Left lung (tissue), 10 donors: ENCODE data around the gene SLC9A3. TPM values are rescaled to one million over a fixed set of nuclear protein-coding genes. Genes with fewer than 3 reads are reported as not detected.

Source experiments
- ATAC-seq: fragments of 200-7000 bp; cut with Tn5 transposase; one replicate; pipeline ENCODE4 v1.9.1; 2020; ENCODE audit warnings: moderate library complexity
- DNase-seq, 4 donors: peaks; one replicate each; pipeline ENCODE4 v3.0.0-alpha.2; 2013 to 2020
- H3K27ac ChIP-seq, 2 donors: fragments of 200-600 bp; sonication (generic) in 1 of 2; one replicate each; pipeline versions ENCODE4 v1.5.0 to v1.8.0; 2020 to 2021
- H3K27me3 ChIP-seq, 2 donors: fragments of 200-600 bp; sonication (generic) in 1 of 2; one replicate each; pipeline versions ENCODE4 v1.5.0 to v1.8.0; 2020 to 2021
- H3K36me3 ChIP-seq, 2 donors: fragments of 200-600 bp; sonication (generic) in 1 of 2; one replicate each; pipeline versions ENCODE4 v1.5.0 to v1.8.0; 2020 to 2021
- H3K4me1 ChIP-seq, 2 donors: fragments of 200-600 bp; one replicate each; pipeline ENCODE4 v1.8.0; 2021
- H3K4me3 ChIP-seq, 2 donors: fragments of 200-600 bp; sonication (generic) in 1 of 2; one replicate each; pipeline versions ENCODE4 v1.5.0 to v1.8.0; 2020 to 2021; ENCODE audit warnings: mild to moderate bottlenecking in 1 of 2
- H3K9me3 ChIP-seq, 2 donors: fragments of 200-600 bp; sonication (generic) in 1 of 2; one replicate each; pipeline versions ENCODE4 v1.5.0 to v1.8.0; 2020 to 2021
- CTCF ChIP-seq, 2 donors: fragments of 200-600 bp; sonication (generic) in 1 of 2; IDR thresholded peaks; one replicate each; pipeline versions ENCODE4 v1.5.0 to v1.8.0; 2021; ENCODE audit warnings: antibody characterized with exemption in 2 of 2
- intact Hi-C, 2 donors: fragments of 100-400 bp; cut with DNase I; formaldehyde crosslinking; loops; one replicate each; pipeline versions ENCODE4 v1.11.2 to v1.14.2; 2022
- polyA plus RNA-seq, 6 donors: library from polyadenylated mRNA; unstranded; fragments of 120-200 nt; gene quantifications; one replicate each; pipeline ENCODE4 v1.2.1, GENCODE V29; 2013; ENCODE audit not compliant: insufficient read length in 6 of 6
- total RNA-seq, 2 donors: library from RNA; stranded (reverse); fragmentation: NEBNext Ultra II Directional; extraction: Animal tissue kit (Norgen Biotek cat#: 25700); gene quantifications; one replicate each; pipeline ENCODE4 v1.2.1, GENCODE V29; 2021
- donor health status: DM: no; HTN: yes; CAD: no.
- donor health status: DM: no; HTN: no; CAD: no.

SLC9A3 gene
- total and polyA plus RNA-seq, 8 donors: 0.99 to 4.3 (median 2.9) TPM

GRCh38 chr5:499233-500209 is 24.7 kb downstream of the SLC9A3 start:
- intact Hi-C loops: no loop called here
- DNase-seq (no peak), ATAC-seq (no peak)
- Histone ChIP-seq H3K27ac (no peak overlapping the region), H3K9me3 (no peaks in the 10 kb centered on the region), H3K4me3 (no peak overlapping the region), H3K36me3 (no peaks in the 10 kb centered on the region), H3K27me3 (peaks cover 14 to 90% of the 10 kb centered on the region in 2 donors), H3K4me1 (no peaks in the 10 kb centered on the region)
- no peak for TF ChIP-seq CTCF (IDR thresholded peaks at IDR 0.05)

- DNase-seq (no peak), ATAC-seq (no peak)
- Histone ChIP-seq H3K9me3 (no peaks in the 10 kb centered on the region), H3K36me3 (no peaks in the 10 kb centered on the region), H3K4me3 (no peak overlapping the region), H3K27me3 (peaks cover 14 to 93% of the 10 kb centered on the region in 2 donors), H3K27ac (no peak overlapping the region), H3K4me1 (no peaks in the 10 kb centered on the region)
- intact Hi-C loops: no loop called here
- no peak for TF ChIP-seq CTCF (IDR thresholded peaks at IDR 0.05)
Measured at GRCh38 chr5:497871-498509, 26.3 kb downstream of the SLC9A3 start.

- no peak for DNase-seq
- H3K27ac ChIP-seq: no peak overlapping the region
- no peaks in the 10 kb centered on the region for H3K9me3 ChIP-seq
- H3K27me3 ChIP-seq: peaks cover 14 to 93% of the 10 kb centered on the region in 2 donors
- intact Hi-C loops: no loop called here
- H3K4me3 ChIP-seq: no peak overlapping the region
- no peaks in the 10 kb centered on the region for H3K4me1 ChIP-seq
- no peak for TF ChIP-seq CTCF (IDR thresholded peaks at IDR 0.05)
- no peak for ATAC-seq
- no peaks in the 10 kb centered on the region for H3K36me3 ChIP-seq
Measured at GRCh38 chr5:497090-497700, 27.1 kb downstream of the SLC9A3 start.

- Histone ChIP-seq H3K4me3 (no peak overlapping the region), H3K36me3 (no peaks in the 10 kb centered on the region), H3K4me1 (no peaks in the 10 kb centered on the region), H3K27ac (no peak overlapping the region), H3K9me3 (no peaks in the 10 kb centered on the region), H3K27me3 (peaks cover 3 to 91% of the 10 kb centered on the region in 2 donors)
- no peak for DNase-seq
- ATAC-seq: no peak
- intact Hi-C loops: no loop called here
- no peak for TF ChIP-seq CTCF (IDR thresholded peaks at IDR 0.05)
Measured at GRCh38 chr5:496028-496427, 28.2 kb downstream of the SLC9A3 start.
